NCI-H510A (cell line): ENCODE measurements around the gene C17orf113.
"Not testable (repeated sequence)": the region's sequence is repeated elsewhere in the genome, so short reads cannot be mapped to it uniquely, and the experiment has no call there.

ENCODE experiments used
- DNase-seq: peaks from one replicate; lab custom pipeline; 2025; lab: John Stamatoyannopoulos, UW

Gene C17orf113

GRCh38 chr17:42042598-42043319 is 7.6 kb downstream of the C17orf113 start:
- DNase-seq: no peak

GRCh38 chr17:42041619-42042018 is 8.8 kb downstream of the C17orf113 start:
- DNase-seq: no peak

GRCh38 chr17:42040818-42041217 is 9.6 kb downstream of the C17orf113 start:
- DNase-seq: no peak

GRCh38 chr17:42039794-42040763 is 10.3 kb downstream of the C17orf113 start:
- no peak for DNase-seq

- no peak for DNase-seq
Measured at GRCh38 chr17:42038221-42038973, 12.0 kb downstream of the C17orf113 start.

GRCh38 chr17:42034059-42034458 is 16.3 kb downstream of the C17orf113 start:
- DNase-seq: no peak

GRCh38 chr17:42031584-42031983 is 18.8 kb downstream of the C17orf113 start:
- no peak for DNase-seq

- DNase-seq: no peak
Measured at GRCh38 chr17:42028791-42029127, 21.6 kb downstream of the C17orf113 start.

GRCh38 chr17:42027961-42028790 is 22.2 kb downstream of the C17orf113 start:
- DNase-seq: no peak

GRCh38 chr17:42027590-42027889 is 22.9 kb downstream of the C17orf113 start:
- DNase-seq: no peak

GRCh38 chr17:42026857-42027589 is 23.4 kb downstream of the C17orf113 start:
- DNase-seq: no peak

GRCh38 chr17:42025936-42026335 is 24.5 kb downstream of the C17orf113 start:
- no peak for DNase-seq

GRCh38 chr17:42025191-42025579 is 25.2 kb downstream of the C17orf113 start:
- DNase-seq: no peak

- no peak for DNase-seq
Measured at GRCh38 chr17:42023524-42024349, 26.7 kb downstream of the C17orf113 start.

- DNase-seq: not testable (repeated sequence)
Measured at GRCh38 chr17:42020845-42021244, 29.6 kb downstream of the C17orf113 start.

- peak; percentile 88 for DNase-seq
Measured at GRCh38 chr17:42019509-42020404, 30.6 kb downstream of the C17orf113 start, which contains the start of gene NKIRAS2. NKIRAS2 (plus strand) TSS chr17:42020090; CDS start chr17:42021578, 1,488 bp downstream.

GRCh38 chr17:42018988-42019387 is 31.4 kb downstream of the C17orf113 start:
- no peak for DNase-seq

- DNase-seq: no peak
Measured at GRCh38 chr17:42018339-42018738, 32.1 kb downstream of the C17orf113 start.

GRCh38 chr17:42017866-42018200 is 32.6 kb downstream of the C17orf113 start:
- no peak for DNase-seq
